ENCODE data around the gene LRCH1.
"Not testable (repeated sequence)": the region's sequence is repeated elsewhere in the genome, so short reads cannot be mapped to it uniquely, and the experiment has no call there.

The LRCH1 gene

GRCh38 chr13:46552889-46553520 is at the start of gene LRCH1:
Gene LRCH1, plus strand, starts transcription at chr13:46553170. Its CDS starts 227 bp downstream, at chr13:46553397.
- DNase-seq, result peak; percentile 66

- DNase-seq, result no peak
These were observed 48.9 kb upstream of the LRCH1 start for GRCh38 chr13:46504036-46504435.

- no peak for DNase-seq
These were observed 45.0 kb upstream of the LRCH1 start for GRCh38 chr13:46507981-46508380.

- DNase-seq, result no peak
These were observed 43.0 kb upstream of the LRCH1 start for GRCh38 chr13:46509981-46510380.

- DNase-seq, result no peak
These were observed 37.2 kb upstream of the LRCH1 start for GRCh38 chr13:46515803-46516202.

- peak; percentile 77 for DNase-seq
These were observed 36.2 kb upstream of the LRCH1 start for GRCh38 chr13:46516599-46517338.

GRCh38 chr13:46517748-46518147 is 35.2 kb upstream of the LRCH1 start:
- not testable (repeated sequence) for DNase-seq

- DNase-seq, result no peak
These were observed 33.8 kb upstream of the LRCH1 start for GRCh38 chr13:46519182-46519581.

- DNase-seq, result no peak
These were observed 32.8 kb upstream of the LRCH1 start for GRCh38 chr13:46520166-46520565.

- DNase-seq, result no peak
These were observed 31.5 kb upstream of the LRCH1 start for GRCh38 chr13:46521486-46521885.

- DNase-seq, result no peak
These were observed 30.8 kb upstream of the LRCH1 start for GRCh38 chr13:46521921-46522747.

GRCh38 chr13:46522748-46523030 is 30.3 kb upstream of the LRCH1 start:
- no peak for DNase-seq

GRCh38 chr13:46523972-46524752 is 28.8 kb upstream of the LRCH1 start:
- DNase-seq, result no peak

GRCh38 chr13:46526100-46526735 is 26.8 kb upstream of the LRCH1 start:
- no peak for DNase-seq

- no peak for DNase-seq
These were observed 26.2 kb upstream of the LRCH1 start for GRCh38 chr13:46526740-46527139.

- DNase-seq, result no peak
These were observed 25.7 kb upstream of the LRCH1 start for GRCh38 chr13:46527237-46527636.

GRCh38 chr13:46529216-46529919 is 23.6 kb upstream of the LRCH1 start:
- DNase-seq, result no peak

- DNase-seq, result no peak
These were observed 22.7 kb upstream of the LRCH1 start for GRCh38 chr13:46530084-46530935.

- no peak for DNase-seq
These were observed 21.0 kb upstream of the LRCH1 start for GRCh38 chr13:46531953-46532352.

- no peak for DNase-seq
These were observed 18.0 kb upstream of the LRCH1 start for GRCh38 chr13:46535002-46535401.

- DNase-seq, result no peak
These were observed 17.1 kb upstream of the LRCH1 start for GRCh38 chr13:46535825-46536224.
